Left lung (tissue), 10 donors: ENCODE data around the gene KDM2B. TPM values are rescaled to one million over a fixed set of nuclear protein-coding genes. Genes with fewer than 3 reads are reported as not detected.

Experiments
- ATAC-seq: fragments of 200-7000 bp; cut with Tn5 transposase; one replicate; pipeline ENCODE4 v1.9.1; 2020; ENCODE audit warnings: moderate library complexity
- DNase-seq, 4 donors: peaks; one replicate each; pipeline ENCODE4 v3.0.0-alpha.2; 2013 to 2020
- H3K27ac ChIP-seq, 2 donors: fragments of 200-600 bp; sonication (generic) in 1 of 2; one replicate each; pipeline versions ENCODE4 v1.5.0 to v1.8.0; 2020 to 2021
- H3K27me3 ChIP-seq, 2 donors: fragments of 200-600 bp; sonication (generic) in 1 of 2; one replicate each; pipeline versions ENCODE4 v1.5.0 to v1.8.0; 2020 to 2021
- H3K36me3 ChIP-seq, 2 donors: fragments of 200-600 bp; sonication (generic) in 1 of 2; one replicate each; pipeline versions ENCODE4 v1.5.0 to v1.8.0; 2020 to 2021
- H3K4me1 ChIP-seq, 2 donors: fragments of 200-600 bp; one replicate each; pipeline ENCODE4 v1.8.0; 2021
- H3K4me3 ChIP-seq, 2 donors: fragments of 200-600 bp; sonication (generic) in 1 of 2; one replicate each; pipeline versions ENCODE4 v1.5.0 to v1.8.0; 2020 to 2021; ENCODE audit warnings: mild to moderate bottlenecking in 1 of 2
- H3K9me3 ChIP-seq, 2 donors: fragments of 200-600 bp; sonication (generic) in 1 of 2; one replicate each; pipeline versions ENCODE4 v1.5.0 to v1.8.0; 2020 to 2021
- intact Hi-C, 2 donors: fragments of 100-400 bp; cut with DNase I; formaldehyde crosslinking; loops; one replicate each; pipeline versions ENCODE4 v1.11.2 to v1.14.2; 2022
- polyA plus RNA-seq, 6 donors: library from polyadenylated mRNA; unstranded; fragments of 120-200 nt; gene quantifications; one replicate each; pipeline ENCODE4 v1.2.1, GENCODE V29; 2013; ENCODE audit not compliant: insufficient read length in 6 of 6
- total RNA-seq, 2 donors: library from RNA; stranded (reverse); fragmentation: NEBNext Ultra II Directional; extraction: Animal tissue kit (Norgen Biotek cat#: 25700); gene quantifications; one replicate each; pipeline ENCODE4 v1.2.1, GENCODE V29; 2021
- TF ChIP-seq, protein P1 (sequence below), 2 donors: fragments of 200-600 bp; sonication (generic) in 1 of 2; IDR thresholded peaks; one replicate each; pipeline versions ENCODE4 v1.5.0 to v1.8.0; 2021; ENCODE audit warnings: antibody characterized with exemption in 2 of 2
- donor health status: DM: no; HTN: yes; CAD: no.
- donor health status: DM: no; HTN: no; CAD: no.

KDM2B gene
- total and polyA plus RNA-seq, 8 donors = 22.9 to 44.7 (median 38.0) TPM

DNA sequence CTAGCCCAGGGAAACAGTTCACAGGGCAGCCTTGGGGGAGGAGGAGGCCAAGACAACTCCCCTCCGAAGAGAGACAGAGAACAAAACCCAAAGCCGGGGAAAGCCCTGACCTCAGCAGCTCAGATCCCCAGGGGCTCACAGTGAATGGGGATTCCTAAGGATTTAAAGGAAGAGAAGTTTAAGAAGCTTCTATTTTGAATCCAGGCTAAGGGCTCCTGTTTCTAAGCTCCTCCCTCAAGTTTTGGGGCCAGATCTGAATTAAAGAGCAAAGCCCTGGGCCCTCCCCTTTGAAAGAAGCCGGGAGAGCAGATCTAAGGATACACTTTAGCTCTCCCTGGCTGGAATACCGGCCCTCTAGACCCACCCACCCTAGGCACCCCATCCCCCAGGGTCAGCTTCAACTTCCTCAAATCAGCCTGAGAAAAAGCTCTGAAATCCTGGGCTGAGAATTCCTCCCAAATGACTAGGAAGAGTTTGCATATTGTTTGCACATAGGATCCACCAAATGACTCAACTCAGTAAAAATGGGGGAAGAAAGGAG is 3.9 kb downstream of the KDM2B start:
- H3K4me1 ChIP-seq = peaks cover 20 to 44% of the 10 kb centered on the region in 2 donors
- DNase-seq (no peak), ATAC-seq (no peak)

DNA sequence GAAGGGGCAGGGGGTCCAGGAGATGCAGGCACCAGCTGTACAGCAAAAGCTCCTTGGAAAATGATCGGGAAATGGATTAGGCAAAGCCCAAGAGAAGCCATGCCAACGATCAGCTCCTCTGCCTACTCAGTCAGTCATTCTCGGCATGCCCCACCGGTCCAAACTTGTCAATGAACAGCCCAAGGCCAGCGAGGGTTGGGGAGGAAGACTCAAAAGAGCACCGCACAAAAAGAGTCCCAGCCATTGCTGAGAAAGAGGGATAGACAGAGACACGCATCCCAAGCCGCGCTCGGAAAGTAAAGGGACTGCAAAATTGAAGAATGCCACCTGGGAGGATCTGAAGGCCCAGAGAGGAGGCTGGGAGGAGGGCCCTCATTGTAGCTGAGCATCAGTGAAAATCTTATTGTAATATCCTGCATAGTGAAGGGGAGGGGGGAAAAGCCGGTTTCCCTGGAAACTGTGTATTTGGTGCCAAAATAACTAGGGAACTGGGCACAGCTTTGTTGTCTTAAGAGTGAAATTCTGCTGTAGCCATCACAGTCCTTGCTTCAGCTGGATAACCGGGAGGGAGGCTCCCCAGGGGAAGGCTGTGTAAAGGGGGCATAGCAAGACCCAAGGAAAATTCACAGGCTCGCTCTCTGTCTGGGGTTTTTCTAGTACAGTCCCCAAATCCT is 4.7 kb downstream of the KDM2B start:
- no peaks in the 10 kb centered on the region for H3K36me3 ChIP-seq
- TF ChIP-seq, protein P1, sequence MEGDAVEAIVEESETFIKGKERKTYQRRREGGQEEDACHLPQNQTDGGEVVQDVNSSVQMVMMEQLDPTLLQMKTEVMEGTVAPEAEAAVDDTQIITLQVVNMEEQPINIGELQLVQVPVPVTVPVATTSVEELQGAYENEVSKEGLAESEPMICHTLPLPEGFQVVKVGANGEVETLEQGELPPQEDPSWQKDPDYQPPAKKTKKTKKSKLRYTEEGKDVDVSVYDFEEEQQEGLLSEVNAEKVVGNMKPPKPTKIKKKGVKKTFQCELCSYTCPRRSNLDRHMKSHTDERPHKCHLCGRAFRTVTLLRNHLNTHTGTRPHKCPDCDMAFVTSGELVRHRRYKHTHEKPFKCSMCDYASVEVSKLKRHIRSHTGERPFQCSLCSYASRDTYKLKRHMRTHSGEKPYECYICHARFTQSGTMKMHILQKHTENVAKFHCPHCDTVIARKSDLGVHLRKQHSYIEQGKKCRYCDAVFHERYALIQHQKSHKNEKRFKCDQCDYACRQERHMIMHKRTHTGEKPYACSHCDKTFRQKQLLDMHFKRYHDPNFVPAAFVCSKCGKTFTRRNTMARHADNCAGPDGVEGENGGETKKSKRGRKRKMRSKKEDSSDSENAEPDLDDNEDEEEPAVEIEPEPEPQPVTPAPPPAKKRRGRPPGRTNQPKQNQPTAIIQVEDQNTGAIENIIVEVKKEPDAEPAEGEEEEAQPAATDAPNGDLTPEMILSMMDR (IDR thresholded peaks at IDR 0.05) = no peak
- H3K4me1 ChIP-seq = peaks cover 13 to 36% of the 10 kb centered on the region in 2 donors
- H3K27me3 ChIP-seq = peaks cover 0 to 8% of the 10 kb centered on the region in 2 donors
- H3K27ac ChIP-seq = no peak overlapping the region
- H3K9me3 ChIP-seq = no peaks in the 10 kb centered on the region
- H3K4me3 ChIP-seq = no peak overlapping the region
- ATAC-seq (no peak), DNase-seq (peak in 1 of 4 donors; percentile 46)
- intact Hi-C loops = loop anchor here in 1 of 2 donors (10.0 kb wide), 1 partner anchor 49 kb away; the partner anchor contains the start of gene ORAI1

More for the DNA sequence above, 3.9 kb downstream of the KDM2B start:
- intact Hi-C loops = loop anchor here in 1 of 2 donors (10.0 kb wide), 1 partner anchor 48 kb away; the partner anchor contains the start of gene ORAI1
- H3K27ac ChIP-seq = peak overlapping the region; percentile 39 to 48
- H3K27me3 ChIP-seq = peaks cover 0 to 8% of the 10 kb centered on the region in 2 donors
- H3K36me3 ChIP-seq = no peaks in the 10 kb centered on the region
- no peaks in the 10 kb centered on the region for H3K9me3 ChIP-seq
- no peak overlapping the region for H3K4me3 ChIP-seq
- TF ChIP-seq, protein P1 (IDR thresholded peaks at IDR 0.05) = no peak

DNA sequence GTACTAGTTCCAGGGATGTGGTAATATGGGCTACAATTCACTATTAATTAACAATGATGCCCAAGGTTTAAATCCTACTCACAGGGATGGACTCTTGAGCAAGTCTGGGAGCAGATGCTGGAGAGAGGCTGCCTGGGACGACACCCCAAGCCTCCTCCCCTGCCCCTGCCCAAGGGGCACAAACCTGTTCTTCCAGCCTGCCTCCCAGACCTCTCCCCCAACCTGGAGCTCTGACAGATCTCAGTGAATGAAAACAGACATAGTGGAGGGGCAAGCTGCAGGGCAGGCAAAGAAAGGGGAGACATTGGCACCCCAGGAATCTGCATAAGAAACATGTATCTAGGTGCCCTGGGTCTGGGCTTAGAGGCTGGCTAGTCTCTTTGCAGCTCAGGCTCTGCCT is 5.8 kb downstream of the KDM2B start:
- ATAC-seq = no peak
- H3K4me1 ChIP-seq = peaks cover 8 to 29% of the 10 kb centered on the region in 2 donors
- H3K27me3 ChIP-seq = peaks cover 0 to 8% of the 10 kb centered on the region in 2 donors
- TF ChIP-seq, protein P1 (IDR thresholded peaks at IDR 0.05) = no peak
- no peak overlapping the region for H3K27ac ChIP-seq
- intact Hi-C loops = loop anchor here in 1 of 2 donors (10.0 kb wide), 1 partner anchor 50 kb away; the partner anchor contains the start of gene ORAI1
- no peaks in the 10 kb centered on the region for H3K9me3 ChIP-seq
- no peak overlapping the region for H3K4me3 ChIP-seq
- no peaks in the 10 kb centered on the region for H3K36me3 ChIP-seq
- DNase-seq = no peak

DNA sequence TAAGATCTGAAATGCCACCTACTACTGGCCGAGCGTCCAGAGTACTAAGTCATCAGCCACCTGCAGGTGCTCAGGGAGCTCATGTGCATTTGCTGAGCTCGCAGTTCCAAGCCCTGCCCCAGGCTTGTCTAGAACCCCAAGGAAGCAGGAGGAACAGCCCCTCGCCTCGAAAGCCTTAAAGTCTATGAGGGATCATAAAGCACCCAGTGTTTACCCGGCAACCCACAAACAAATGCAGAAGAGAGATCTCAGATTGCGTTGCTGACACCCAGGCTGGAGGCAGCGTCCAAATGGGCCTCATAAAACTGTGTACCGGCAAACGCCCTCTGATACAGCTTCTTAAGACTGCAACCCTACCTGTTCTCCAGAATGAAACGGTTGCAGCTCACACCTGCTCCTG is 6.8 kb downstream of the KDM2B start:
- Histone ChIP-seq H3K36me3 (no peaks in the 10 kb centered on the region), H3K4me1 (peaks cover 8 to 27% of the 10 kb centered on the region in 2 donors), H3K4me3 (no peak overlapping the region), H3K9me3 (no peaks in the 10 kb centered on the region), H3K27me3 (peaks cover 0 to 6% of the 10 kb centered on the region in 2 donors), H3K27ac (no peak overlapping the region)
- DNase-seq = no peak
- intact Hi-C loops = loop anchor here in 1 of 2 donors (10.0 kb wide), 1 partner anchor 51 kb away; the partner anchor contains the start of gene ORAI1
- no peak for ATAC-seq
- TF ChIP-seq, protein P1 (IDR thresholded peaks at IDR 0.05) = no peak

DNA sequence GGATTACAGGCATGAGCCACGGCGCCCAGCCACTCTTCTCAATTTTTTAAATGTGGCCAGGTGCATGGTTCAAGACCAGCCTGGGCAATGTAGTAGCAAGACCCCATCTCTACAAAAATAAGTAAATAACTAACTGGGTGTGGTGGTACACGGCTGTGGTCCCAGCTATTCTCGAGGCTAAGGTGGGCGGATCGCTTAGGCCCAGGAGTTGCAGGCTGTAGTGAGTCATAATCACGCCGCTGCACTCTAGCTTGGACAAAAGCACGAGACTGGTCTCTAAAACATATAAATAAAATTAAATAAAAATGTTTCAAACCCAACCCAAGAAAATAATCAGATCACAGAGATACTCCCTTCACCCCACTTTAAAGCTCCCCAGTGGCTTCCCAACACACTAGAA is 8.9 kb downstream of the KDM2B start:
- Histone ChIP-seq H3K36me3 (no peaks in the 10 kb centered on the region), H3K4me1 (peaks cover 4 to 6% of the 10 kb centered on the region in 2 donors), H3K27ac (no peak overlapping the region), H3K4me3 (no peak overlapping the region), H3K9me3 (no peaks in the 10 kb centered on the region), H3K27me3 (no peaks in the 10 kb centered on the region)
- DNase-seq = no peak
- intact Hi-C loops = loop anchor here in 1 of 2 donors (10.0 kb wide), 1 partner anchor 53 kb away; the partner anchor contains the start of gene ORAI1
- ATAC-seq = no peak
- TF ChIP-seq, protein P1 (IDR thresholded peaks at IDR 0.05) = no peak
